Measurements from ENCODE around the gene CADM1.

- TF ChIP-seq EZH2 (IDR thresholded peaks at IDR 0.05; ENCODE audit: low read depth, unreplicated experiment) = no peak
- TF ChIP-seq CTCF (conservative IDR thresholded peaks at IDR 0.05; ENCODE audit: low read depth in 2 of 2) = no peak
- no peak for TF ChIP-seq JUNB (IDR thresholded peaks at IDR 0.05; ENCODE audit: unreplicated experiment)
- TF ChIP-seq REST (IDR thresholded peaks at IDR 0.05; ENCODE audit: unreplicated experiment) = no peak
- TF ChIP-seq CREB1 (CRISPR knock-in tag; IDR thresholded peaks at IDR 0.05; ENCODE audit: low read depth) = no peak
- no peak for TF ChIP-seq NANOG (IDR thresholded peaks at IDR 0.05; ENCODE audit: borderline replicate concordance)
- TF ChIP-seq EZH2phosphoT487 (IDR thresholded peaks at IDR 0.05; ENCODE audit: unreplicated experiment) = no peak
- no peak for TF ChIP-seq POLR2AphosphoS5 (IDR thresholded peaks at IDR 0.05; ENCODE audit: low read depth)
- TF ChIP-seq ZNF114 (CRISPR knock-in tag; IDR thresholded peaks at IDR 0.05) = no peak
- TF ChIP-seq ZNF331 (CRISPR knock-in tag; IDR thresholded peaks at IDR 0.05; ENCODE audit: low read depth) = no peak
- no peak for TF ChIP-seq ETS1 (IDR thresholded peaks at IDR 0.05)
- no peak for TF ChIP-seq STAT1 (IDR thresholded peaks at IDR 0.05; ENCODE audit: unreplicated experiment)
- TF ChIP-seq ZNF462 (CRISPR knock-in tag; IDR thresholded peaks at IDR 0.05) = no peak
Measured at GRCh38 chr11:115505175-115505574, 960 bp upstream of the CADM1 start.
